Measurements from ENCODE around the gene MCC.
"Not testable (repeated sequence)": the region's sequence is repeated elsewhere in the genome, so short reads cannot be mapped to it uniquely, and the experiment has no call there.

MCC gene

GRCh38 chr5:113405530-113405929 lies 82.7 kb downstream of the MCC start:
- no peak for DNase-seq

- no peak for DNase-seq
Observed at GRCh38 chr5:113404269-113404668, 84.0 kb downstream of the MCC start.

- DNase-seq = not testable (repeated sequence)
Observed at GRCh38 chr5:113397986-113398385, 90.3 kb downstream of the MCC start.

GRCh38 chr5:113397046-113397445 lies 91.2 kb downstream of the MCC start:
- no peak for DNase-seq

GRCh38 chr5:113394658-113395057 lies 93.6 kb downstream of the MCC start:
- no peak for DNase-seq

GRCh38 chr5:113390224-113390623 lies 98.0 kb downstream of the MCC start:
- DNase-seq = peak; percentile 37

GRCh38 chr5:113389116-113389515 lies 99.1 kb downstream of the MCC start:
- DNase-seq = no peak

GRCh38 chr5:113387844-113388243 lies 100.4 kb downstream of the MCC start:
- no peak for DNase-seq

GRCh38 chr5:113384782-113385285 lies 103.4 kb downstream of the MCC start:
- DNase-seq = no peak

GRCh38 chr5:113382731-113383130 lies 105.5 kb downstream of the MCC start:
- no peak for DNase-seq

- no peak for DNase-seq
Observed at GRCh38 chr5:113381791-113382190, 106.5 kb downstream of the MCC start.

GRCh38 chr5:113380807-113381326 lies 107.4 kb downstream of the MCC start:
- peak; percentile 4 for DNase-seq

- DNase-seq = no peak
Observed at GRCh38 chr5:113379936-113380806, 108.1 kb downstream of the MCC start.

- DNase-seq = peak; percentile 71
Observed at GRCh38 chr5:113378959-113379541, 109.2 kb downstream of the MCC start.

GRCh38 chr5:113378514-113378913 lies 109.7 kb downstream of the MCC start:
- DNase-seq = no peak

GRCh38 chr5:113378081-113378480 lies 110.2 kb downstream of the MCC start:
- DNase-seq = peak; percentile 42

GRCh38 chr5:113376640-113377039 lies 111.6 kb downstream of the MCC start:
- no peak for DNase-seq

GRCh38 chr5:113375480-113376060 lies 112.7 kb downstream of the MCC start:
- DNase-seq = no peak

- DNase-seq = no peak
Observed at GRCh38 chr5:113373426-113373825, 114.8 kb downstream of the MCC start.

- no peak for DNase-seq
Observed at GRCh38 chr5:113371721-113372196, 116.5 kb downstream of the MCC start.

- no peak for DNase-seq
Observed at GRCh38 chr5:113367586-113367985, 120.7 kb downstream of the MCC start.

GRCh38 chr5:113364466-113364865 lies 123.8 kb downstream of the MCC start:
- no peak for DNase-seq

GRCh38 chr5:113361701-113362100 lies 126.6 kb downstream of the MCC start:
- no peak for DNase-seq

Measured in activated CD4-positive, alpha-beta T cell treated with anti-CD3 and anti-CD28 coated beads, Interleukin-10, Interleukin-2, amounts not matched to agents 100 ng/mL and 50 ng/mL, durations not matched to agents 16 hours and 8 hours (primary cell).